ENCODE measurements around the gene USP7. TPM values are rescaled to one million over a fixed set of nuclear protein-coding genes. Genes with fewer than 3 reads are reported as not detected.

Gene USP7
- total RNA-seq, 2 donors from 2014 or later, result 60.2 to 84.9 TPM

DNA sequence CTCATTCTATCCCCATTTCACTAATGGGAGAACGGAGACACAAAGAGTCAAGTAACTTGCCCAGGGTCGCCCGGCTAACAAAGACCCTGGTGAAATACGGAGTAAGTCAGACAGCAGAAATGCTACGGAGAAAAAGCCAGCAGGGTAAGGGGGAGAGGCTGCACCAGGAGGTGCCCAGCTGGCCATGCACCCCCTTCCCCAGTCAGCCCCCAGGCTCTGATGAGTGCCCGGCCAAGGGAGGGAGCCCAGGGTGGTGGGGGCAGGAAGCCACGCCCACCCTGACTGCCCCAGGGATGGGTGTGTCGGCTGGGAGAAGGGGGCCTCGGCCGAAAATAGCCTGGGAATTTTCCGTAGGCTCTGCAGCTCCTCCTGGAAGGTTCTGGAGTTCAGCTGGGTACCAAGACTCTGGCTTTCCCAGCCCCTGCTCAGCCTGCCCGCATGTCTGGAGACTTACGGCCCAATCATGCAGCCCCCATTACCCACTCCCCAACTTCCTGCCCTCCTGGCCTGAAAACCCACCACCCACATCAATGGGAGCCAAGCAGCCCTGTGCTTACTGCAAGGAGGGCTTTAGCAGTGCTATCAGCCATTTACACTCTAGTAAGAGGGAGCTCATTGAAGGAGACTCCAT lies 99.1 kb downstream of the USP7 start:
- H3K27ac ChIP-seq, result no peak overlapping the region
- H3K36me3 ChIP-seq, result no peaks in the 10 kb centered on the region
- intact Hi-C loops (cut with DNase I), result loop anchor here (5.0 kb wide), 2 partner anchors 67 to 187 kb away; partner anchors contain the start of genes PMM2 and TMEM186
- H3K4me3 ChIP-seq, result no peak overlapping the region
- no peak for DNase-seq (ENCODE audit: low spot score)
- WGBS, result 47% methylated on average over 13 of the region's 13 CpGs
- H3K27me3 ChIP-seq (replicated peaks; ENCODE audit: insufficient read depth), result no peaks in the 10 kb centered on the region
- peaks cover 11% of the 10 kb centered on the region for H3K4me1 ChIP-seq (replicated peaks)
- TF ChIP-seq POLR2AphosphoS5 (IDR thresholded peaks at IDR 0.05), result no peak
- no peak for TF ChIP-seq POLR2A (IDR thresholded peaks at IDR 0.05)
- TF ChIP-seq, protein P1, sequence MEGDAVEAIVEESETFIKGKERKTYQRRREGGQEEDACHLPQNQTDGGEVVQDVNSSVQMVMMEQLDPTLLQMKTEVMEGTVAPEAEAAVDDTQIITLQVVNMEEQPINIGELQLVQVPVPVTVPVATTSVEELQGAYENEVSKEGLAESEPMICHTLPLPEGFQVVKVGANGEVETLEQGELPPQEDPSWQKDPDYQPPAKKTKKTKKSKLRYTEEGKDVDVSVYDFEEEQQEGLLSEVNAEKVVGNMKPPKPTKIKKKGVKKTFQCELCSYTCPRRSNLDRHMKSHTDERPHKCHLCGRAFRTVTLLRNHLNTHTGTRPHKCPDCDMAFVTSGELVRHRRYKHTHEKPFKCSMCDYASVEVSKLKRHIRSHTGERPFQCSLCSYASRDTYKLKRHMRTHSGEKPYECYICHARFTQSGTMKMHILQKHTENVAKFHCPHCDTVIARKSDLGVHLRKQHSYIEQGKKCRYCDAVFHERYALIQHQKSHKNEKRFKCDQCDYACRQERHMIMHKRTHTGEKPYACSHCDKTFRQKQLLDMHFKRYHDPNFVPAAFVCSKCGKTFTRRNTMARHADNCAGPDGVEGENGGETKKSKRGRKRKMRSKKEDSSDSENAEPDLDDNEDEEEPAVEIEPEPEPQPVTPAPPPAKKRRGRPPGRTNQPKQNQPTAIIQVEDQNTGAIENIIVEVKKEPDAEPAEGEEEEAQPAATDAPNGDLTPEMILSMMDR (IDR thresholded peaks at IDR 0.05), result no peak
- H3K9me3 ChIP-seq, result no peaks in the 10 kb centered on the region

DNA sequence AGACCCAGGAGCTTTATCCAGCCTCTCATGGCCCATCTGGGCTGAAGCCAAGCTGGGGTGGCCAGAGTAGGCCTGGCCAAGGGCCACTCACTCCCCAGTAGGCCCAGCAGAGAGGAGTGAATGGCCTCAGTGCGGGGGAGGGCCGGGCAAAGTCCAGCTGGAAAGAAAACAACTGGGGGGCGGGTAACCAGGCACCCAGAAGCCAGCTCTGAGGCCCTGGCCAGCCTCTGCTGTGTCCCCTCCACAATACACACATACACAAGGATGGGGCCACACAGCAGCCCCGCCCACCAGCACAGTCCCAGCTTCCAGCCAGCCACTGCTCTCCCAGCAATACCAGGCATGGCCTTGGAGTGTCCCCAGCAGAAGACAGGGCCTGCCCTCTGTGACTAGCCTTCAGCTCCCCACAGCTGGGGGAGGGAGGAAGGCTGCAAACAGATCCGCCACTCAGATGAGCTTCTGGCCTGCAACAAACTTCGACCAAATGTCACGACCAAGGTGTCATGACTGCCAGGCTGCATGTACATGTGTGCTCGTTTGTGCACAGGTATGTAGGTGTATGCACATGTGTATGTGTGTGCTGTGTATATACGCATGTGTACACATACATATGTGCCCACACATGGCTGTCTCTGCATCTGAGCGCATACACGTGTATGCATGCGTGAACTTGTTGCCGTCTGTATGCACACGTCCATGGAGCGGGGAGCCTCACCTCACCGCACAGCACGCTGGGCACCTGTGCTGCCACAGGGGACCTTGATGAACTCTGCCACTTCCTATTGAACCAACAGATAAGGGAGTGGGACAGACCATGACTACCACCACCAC lies 99.9 kb downstream of the USP7 start:
- no peak overlapping the region for H3K4me3 ChIP-seq
- DNase-seq (ENCODE audit: low spot score), result no peak

DNA sequence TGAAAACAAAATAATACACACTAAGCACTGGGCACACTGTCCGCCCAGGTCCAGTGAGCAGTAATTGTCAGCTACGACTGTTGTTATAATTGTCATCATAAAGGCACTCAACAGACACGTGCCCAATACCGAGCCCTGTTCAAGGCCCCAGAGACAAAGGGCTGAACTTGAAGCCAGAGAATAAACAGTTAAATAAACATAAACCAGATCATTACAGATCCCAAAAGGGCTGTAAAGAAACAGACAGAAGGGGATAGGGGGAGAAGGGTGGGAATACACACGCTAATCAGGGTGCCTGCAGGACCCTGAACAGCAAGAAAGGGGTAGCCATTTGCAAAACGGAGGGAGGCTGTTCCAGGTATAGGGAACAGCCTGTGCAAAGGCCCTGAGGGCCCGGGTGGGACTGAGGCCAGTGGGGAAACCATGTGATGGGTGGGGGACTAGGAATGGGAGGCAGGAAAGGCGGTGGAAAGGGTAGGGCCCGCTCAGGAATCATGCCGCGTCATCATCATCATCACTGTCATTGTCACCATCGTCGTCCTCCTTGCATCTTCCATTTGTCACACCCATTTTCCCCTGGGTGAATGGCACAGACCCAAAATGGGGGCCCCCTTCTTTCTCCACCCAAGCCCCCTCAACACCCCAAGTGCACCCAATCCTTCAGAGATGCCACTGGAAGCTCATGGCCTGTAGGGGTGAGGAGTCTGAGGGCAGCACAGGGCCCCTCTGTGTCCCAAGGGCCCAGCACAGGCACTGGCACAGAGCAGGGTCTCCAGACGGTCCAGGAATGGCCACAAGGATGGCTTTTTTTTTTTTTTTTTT lies 101.2 kb downstream of the USP7 start:
- no peak overlapping the region for H3K27ac ChIP-seq
- no peak overlapping the region for H3K4me3 ChIP-seq
- H3K27me3 ChIP-seq (replicated peaks; ENCODE audit: insufficient read depth), result no peaks in the 10 kb centered on the region
- 86% methylated on average over 14 of the region's 14 CpGs for WGBS
- no peak for DNase-seq (ENCODE audit: low spot score)
- peaks cover 7% of the 10 kb centered on the region for H3K4me1 ChIP-seq (replicated peaks)
- intact Hi-C loops (cut with DNase I), result no loop called here
- no peaks in the 10 kb centered on the region for H3K36me3 ChIP-seq
- TF ChIP-seq POLR2AphosphoS5 (IDR thresholded peaks at IDR 0.05) (no peak), POLR2A (IDR thresholded peaks at IDR 0.05) (no peak)
- TF ChIP-seq, protein P1 (IDR thresholded peaks at IDR 0.05), result no peak
- H3K9me3 ChIP-seq, result no peaks in the 10 kb centered on the region

More for the DNA sequence above, 99.9 kb downstream of the USP7 start:
- Histone ChIP-seq H3K27ac (no peak overlapping the region), H3K36me3 (no peaks in the 10 kb centered on the region), H3K27me3 (replicated peaks; ENCODE audit: insufficient read depth) (no peaks in the 10 kb centered on the region), H3K9me3 (no peaks in the 10 kb centered on the region), H3K4me1 (replicated peaks) (peaks cover 11% of the 10 kb centered on the region)
- WGBS, result 81% methylated on average over 15 of the region's 17 CpGs
- intact Hi-C loops (cut with DNase I), result no loop called here
- no peak for TF ChIP-seq POLR2AphosphoS5 (IDR thresholded peaks at IDR 0.05)
- TF ChIP-seq, protein P1 (IDR thresholded peaks at IDR 0.05), result no peak
- TF ChIP-seq POLR2A (IDR thresholded peaks at IDR 0.05), result no peak

GRCh38 chr16:8861563-8862308 lies 102.0 kb downstream of the USP7 start:
- TF ChIP-seq, protein P1 (IDR thresholded peaks at IDR 0.05), result no peak
- no peak for TF ChIP-seq POLR2AphosphoS5 (IDR thresholded peaks at IDR 0.05)
- no peak for TF ChIP-seq POLR2A (IDR thresholded peaks at IDR 0.05)
- Histone ChIP-seq H3K36me3 (no peaks in the 10 kb centered on the region), H3K4me1 (replicated peaks) (no peaks in the 10 kb centered on the region), H3K27me3 (replicated peaks; ENCODE audit: insufficient read depth) (no peaks in the 10 kb centered on the region), H3K4me3 (no peak overlapping the region), H3K27ac (no peak overlapping the region), H3K9me3 (no peaks in the 10 kb centered on the region)
- WGBS, result 82% methylated on average over 14 of the region's 14 CpGs
- DNase-seq (ENCODE audit: low spot score), result no peak
- intact Hi-C loops (cut with DNase I), result no loop called here

Data from prostate gland (tissue), 2 donors.